ENCODE data around the gene ADRB2.
"Not testable (repeated sequence)": the region's sequence is repeated elsewhere in the genome, so short reads cannot be mapped to it uniquely, and the experiment has no call there.

ADRB2 gene

DNA sequence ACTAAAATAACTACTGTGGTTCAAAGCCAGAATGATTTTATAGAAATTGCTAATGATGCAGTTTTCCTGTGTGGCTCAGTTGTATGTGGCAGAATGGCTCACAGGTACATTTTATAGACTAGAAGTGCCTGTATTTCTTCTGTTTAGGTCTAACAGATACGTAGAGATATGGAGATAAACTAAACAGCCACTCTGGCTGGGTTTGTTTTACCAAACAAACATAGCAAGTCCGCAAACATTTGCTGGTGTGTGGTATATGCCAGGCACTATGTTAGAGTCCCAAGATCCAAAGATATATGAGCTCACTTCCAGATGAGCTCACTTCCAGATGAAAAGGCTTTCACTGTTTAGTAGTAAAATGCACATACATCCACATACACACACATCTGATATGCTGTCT lies 24.4 kb downstream of the ADRB2 start:
- no peak for FAIRE-seq
- no peak for DNase-seq (ENCODE audit: insufficient read length, low spot score)

DNA sequence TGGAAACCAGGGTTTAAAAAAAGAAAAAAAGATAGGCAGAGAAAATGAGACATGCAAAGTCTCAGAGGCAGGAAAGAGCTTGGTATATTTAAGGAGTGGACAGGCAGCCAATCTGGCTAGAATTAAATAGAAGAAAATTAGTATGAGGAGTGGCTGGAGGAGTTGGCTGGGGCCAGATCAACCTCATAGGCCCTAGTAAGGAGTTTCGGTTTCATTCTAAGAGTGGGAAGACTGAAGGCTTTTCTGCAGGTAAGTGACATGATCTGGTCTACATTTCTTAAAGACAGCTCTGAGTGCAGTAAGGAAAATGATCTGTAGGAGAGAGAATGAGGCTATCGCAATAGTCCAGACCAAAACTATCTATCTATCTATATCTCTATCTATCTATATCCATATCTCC lies 27.5 kb downstream of the ADRB2 start:
- DNase-seq (ENCODE audit: insufficient read length, low spot score) (no peak), FAIRE-seq (no peak)

DNA sequence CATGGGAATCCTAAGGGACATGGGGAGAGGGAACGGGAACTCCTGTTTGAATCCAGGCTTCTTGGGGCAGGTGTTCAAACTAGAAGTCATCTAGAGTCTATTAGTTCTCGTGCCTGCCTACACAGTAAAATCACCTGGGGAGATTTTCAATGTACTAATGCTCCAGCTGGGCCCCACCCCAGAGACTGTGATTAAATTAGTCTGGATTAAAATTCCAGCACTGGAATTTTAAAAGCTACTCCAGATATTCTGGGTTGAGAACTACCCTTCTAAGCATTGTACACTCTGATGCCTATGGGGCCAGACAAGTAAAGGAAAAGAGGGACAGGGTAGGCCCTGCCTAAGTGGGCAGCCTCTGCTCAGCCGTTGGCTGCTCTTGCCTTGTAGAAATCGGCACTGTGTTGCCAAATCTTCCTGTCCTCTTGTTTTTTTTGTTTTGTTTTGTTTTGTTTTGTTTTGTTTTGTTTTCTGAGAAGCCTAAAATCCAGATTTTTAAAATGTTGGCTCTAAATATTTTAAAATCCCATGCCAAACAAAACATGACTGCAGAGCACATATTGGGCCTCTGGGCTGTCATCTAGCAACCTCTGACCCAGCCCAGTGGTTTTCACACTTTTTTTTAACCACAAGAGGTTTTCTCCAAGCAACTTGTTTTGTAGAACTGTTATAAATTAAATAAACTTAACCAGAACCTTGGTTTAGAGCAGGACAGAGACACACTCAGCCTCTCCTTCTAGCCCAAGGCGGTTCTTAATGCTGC lies 29.0 kb downstream of the ADRB2 start:
- DNase-seq (ENCODE audit: insufficient read length, low spot score) = no peak
- no peak for FAIRE-seq

DNA sequence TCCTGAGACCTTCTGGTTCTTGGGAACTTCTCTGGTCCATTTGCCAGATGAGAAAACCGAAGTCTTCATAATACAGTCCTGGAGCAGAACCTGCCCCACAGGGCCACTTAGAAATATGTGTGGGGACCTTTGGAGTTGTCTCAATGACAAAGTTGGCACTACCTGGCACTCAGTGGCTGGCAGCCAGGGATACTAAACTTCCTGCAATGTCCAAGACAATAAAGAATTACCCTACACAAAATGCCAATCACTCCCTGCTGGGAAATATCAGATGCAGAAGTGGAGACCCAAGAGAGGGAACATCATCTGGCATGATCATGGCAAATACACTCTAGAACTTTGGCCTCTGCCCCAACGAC lies 29.6 kb downstream of the ADRB2 start:
- no peak for FAIRE-seq

DNA sequence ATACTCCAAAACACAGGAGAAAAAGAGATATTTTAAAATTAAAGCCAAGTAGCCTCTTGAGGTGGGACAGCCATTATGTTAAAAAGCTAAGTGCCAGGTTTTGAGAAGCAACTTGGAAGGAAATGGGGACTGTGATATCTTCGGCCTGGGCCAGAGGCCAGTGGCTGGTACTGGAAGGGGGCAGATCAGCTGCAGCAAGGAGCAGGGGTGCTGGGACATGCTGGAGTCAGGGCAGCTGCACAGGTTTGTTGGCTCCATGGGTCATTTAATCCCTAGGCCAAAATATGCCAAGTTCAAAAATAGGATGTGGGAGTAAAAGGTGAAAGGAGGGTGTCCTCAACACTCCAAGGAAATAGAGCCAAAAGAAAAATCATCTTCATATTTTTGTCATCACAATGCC lies 30.0 kb downstream of the ADRB2 start:
- DNase-seq (ENCODE audit: insufficient read length, low spot score) (no peak), FAIRE-seq (no peak)

More for the DNA sequence above, 29.6 kb downstream of the ADRB2 start:
- DNase-seq (ENCODE audit: insufficient read length, low spot score) = no peak

DNA sequence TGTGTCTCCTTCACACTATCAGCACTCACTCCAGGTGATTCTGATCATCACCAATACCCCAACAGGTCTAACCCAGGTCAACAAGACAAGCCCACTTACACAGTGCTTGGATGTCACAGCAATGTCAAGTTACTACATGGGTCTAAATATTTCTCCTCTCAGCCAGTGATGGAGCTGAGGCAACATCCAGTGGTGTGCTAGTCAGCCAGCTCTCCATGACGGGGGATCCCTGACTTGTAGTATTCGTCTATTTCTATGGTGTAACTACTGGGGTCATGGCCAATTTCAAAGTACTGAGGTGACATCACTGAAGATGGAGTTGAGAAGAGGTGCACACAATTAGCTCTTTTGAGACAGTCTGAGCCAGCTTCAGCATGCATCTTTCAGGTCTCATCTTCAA lies 31.1 kb downstream of the ADRB2 start:
- FAIRE-seq = no peak
- no peak for DNase-seq (ENCODE audit: insufficient read length, low spot score)

DNA sequence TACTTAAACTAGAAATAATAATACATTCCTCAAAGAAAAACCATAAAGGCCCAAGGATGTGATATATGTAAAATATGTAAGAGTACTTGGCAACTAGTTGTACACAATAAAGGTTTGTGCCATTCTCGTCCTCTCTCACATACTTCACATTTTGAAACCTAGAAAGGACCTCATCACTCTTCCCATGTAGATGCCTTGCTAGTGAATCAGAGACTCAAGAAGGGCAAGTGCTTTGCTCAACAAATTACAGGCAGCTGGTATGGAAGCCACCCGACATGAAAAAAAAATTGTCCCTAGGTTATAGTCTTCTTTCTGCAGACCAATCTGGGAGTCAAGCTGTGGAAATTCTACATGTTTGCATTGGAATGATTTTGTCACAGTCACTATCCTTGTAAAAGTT lies 31.7 kb downstream of the ADRB2 start:
- no peak for FAIRE-seq
- DNase-seq (ENCODE audit: insufficient read length, low spot score) = no peak

DNA sequence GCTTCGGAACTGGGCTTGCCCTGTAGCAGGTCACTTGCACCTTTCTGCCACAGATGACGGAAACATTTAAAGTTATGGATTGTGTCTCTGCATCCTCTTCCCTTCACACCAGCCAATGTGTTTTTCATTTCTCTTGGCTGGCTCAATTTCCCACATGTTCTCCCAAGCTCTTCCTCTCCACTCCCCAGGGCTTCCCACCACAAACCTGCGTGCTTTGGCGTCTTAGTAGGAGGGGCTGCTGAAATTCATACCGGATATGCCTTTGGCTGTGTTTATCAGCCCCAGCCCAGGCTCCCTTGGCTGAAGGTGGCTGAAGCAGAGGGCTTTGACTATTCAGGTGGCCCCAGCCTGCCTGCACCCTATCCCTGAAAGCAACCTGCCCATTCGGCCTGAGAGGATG lies 32.1 kb downstream of the ADRB2 start:
- no peak for FAIRE-seq

DNA sequence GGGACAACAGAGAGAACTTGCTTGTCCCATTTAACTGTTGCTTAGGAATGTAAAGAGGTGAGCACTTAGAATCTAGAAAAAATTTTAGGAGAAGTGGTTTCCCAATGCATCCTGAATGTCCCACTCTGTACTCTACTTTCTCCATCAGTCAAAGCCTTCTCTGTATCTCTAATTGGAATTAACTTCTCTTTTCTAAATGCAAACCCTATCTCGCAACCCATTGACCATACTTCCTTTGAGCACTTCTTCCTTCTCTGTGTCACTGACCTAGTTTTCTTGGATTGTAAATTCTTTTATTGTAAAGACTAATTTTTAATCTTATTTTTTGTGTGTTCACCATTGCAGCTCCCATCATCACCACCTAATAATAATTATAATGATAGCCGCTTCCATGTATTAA lies 33.3 kb downstream of the ADRB2 start:
- DNase-seq (ENCODE audit: insufficient read length, low spot score) (no peak), FAIRE-seq (no peak)

More for the DNA sequence above, 32.1 kb downstream of the ADRB2 start:
- no peak for DNase-seq (ENCODE audit: insufficient read length, low spot score)

DNA sequence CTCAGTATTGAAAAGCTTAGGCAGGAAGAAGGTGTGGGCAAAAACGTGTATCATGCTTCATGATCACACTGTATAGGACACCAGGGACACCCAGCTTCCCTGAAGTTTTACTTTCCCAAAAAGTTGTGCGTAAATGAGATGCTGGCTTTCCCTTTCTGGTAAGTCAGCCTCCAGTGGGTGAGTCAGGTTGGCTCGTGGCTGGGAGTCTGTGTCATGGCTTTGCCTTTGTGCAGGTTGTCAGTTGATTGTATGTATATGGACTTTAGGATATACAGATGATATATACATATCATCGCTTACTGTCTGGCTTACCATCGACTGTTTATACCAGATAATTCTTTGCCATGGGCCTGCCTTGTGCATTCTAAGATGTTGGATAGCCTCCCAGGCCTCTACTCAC lies 34.2 kb downstream of the ADRB2 start:
- FAIRE-seq (no peak), DNase-seq (ENCODE audit: insufficient read length, low spot score) (no peak)

DNA sequence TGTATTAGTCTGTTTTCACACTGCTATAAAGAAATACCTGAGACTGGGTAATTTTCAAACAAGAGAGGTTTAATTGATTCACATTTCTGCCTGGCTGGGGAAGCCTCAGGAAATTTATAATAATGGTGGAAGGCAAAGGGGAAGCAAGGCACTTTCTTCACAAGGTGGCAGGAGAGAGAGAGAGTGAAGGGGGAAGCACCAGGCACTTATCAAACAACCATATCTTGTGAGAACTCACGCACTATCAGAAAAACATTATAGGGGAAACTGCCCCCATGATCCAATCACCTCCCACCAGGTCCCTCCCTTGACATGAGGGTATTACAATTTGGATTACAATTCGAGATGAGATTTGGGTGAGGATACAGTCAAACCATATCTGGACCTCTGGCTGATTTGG lies 34.7 kb downstream of the ADRB2 start:
- FAIRE-seq (no peak), DNase-seq (ENCODE audit: insufficient read length, low spot score) (no peak)

DNA sequence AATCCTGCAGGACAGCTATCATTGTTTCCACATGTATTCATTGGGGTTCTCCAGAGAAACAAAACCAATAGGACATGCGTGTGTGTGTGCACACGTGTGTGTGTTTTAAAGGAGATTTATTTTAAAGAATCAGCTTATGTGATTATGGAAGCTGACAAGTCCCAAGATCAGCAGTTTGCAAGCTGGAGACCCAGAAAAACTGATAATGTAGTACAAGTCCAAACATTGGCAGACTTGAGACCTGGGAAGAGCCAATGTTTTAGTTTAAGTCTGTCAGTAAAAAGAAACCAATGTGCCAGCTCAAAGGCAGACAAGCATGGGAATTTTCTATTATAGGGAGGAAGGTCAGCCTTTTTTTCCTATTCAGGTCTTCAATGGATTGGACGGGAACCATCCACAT lies 35.3 kb downstream of the ADRB2 start:
- FAIRE-seq (no peak), DNase-seq (ENCODE audit: insufficient read length, low spot score) (no peak)

DNA sequence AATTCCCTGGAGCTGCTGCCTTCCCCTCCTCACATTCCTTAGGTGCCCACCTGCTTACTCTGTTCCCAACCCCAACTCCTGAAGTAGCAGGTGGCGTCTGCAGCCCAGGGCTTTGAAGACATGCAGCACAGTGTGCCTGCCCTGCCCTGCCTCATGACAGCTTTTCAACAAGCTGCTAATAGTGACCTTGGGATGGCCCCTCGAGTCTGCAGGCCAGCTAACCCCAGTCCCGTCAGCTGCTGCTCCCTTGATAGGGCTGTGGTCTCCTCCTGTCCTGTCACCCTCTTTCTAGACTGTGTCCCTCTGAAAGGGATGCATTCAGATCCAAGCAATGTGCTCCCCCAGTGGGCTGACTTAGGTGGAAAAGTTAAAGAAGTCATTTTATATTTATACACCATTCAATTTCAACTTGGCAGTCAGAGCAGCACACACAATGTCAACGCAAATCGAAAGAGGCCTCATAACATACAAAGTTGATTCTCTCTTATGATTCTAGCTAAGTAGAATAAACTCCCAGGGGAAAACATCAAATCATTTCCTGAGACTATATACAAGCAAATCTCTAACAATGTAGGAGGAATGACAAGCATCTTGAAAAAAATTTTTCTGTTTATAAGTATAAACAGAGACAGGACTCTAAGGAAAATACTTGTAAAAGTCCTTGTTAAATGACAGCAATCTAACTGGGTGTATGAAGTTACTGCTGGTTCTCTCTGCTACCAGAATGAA lies 37.9 kb downstream of the ADRB2 start:
- DNase-seq (ENCODE audit: insufficient read length, low spot score) = no peak
- FAIRE-seq = no peak

DNA sequence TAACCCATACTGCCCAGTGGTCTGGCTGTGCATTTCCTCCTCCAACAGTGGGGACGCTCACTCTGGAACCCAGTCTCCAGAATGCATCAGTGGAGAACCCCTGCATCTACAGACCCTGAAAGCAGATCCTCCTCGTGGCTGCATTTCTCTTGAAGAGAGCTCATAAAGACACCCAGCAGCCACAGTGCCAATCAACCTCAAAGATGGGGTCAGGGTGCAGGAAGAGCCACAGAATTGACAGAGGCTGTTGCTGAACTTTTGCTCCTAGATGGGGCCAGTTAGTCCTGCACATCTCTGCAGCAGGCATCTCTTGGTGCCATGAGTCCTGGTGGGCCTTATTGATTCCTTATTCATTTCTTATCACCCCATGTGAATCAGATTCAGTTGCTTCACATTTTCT lies 39.6 kb downstream of the ADRB2 start:
- FAIRE-seq (no peak), DNase-seq (ENCODE audit: insufficient read length, low spot score) (no peak)

DNA sequence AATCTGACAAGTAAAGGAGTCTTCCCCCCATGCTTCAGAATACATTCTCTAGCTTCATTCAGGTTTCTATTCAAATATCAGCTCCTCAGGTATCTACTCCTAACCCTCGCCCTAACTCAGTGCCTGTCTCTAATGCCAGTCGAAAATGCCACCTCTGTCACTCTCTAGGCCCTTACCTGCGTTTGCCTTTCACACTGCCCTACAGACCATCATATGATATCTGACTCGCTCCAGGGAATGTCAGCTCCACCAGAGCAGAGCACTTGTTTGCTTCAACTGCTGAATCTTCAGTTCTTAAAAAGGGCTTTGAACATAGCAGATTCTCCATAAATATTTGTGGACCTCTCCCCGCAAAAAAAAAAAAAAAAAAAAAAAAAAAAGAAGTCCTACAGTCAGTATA lies 46.7 kb downstream of the ADRB2 start:
- no peak for DNase-seq (ENCODE audit: insufficient read length, low spot score)
- FAIRE-seq = no peak

DNA sequence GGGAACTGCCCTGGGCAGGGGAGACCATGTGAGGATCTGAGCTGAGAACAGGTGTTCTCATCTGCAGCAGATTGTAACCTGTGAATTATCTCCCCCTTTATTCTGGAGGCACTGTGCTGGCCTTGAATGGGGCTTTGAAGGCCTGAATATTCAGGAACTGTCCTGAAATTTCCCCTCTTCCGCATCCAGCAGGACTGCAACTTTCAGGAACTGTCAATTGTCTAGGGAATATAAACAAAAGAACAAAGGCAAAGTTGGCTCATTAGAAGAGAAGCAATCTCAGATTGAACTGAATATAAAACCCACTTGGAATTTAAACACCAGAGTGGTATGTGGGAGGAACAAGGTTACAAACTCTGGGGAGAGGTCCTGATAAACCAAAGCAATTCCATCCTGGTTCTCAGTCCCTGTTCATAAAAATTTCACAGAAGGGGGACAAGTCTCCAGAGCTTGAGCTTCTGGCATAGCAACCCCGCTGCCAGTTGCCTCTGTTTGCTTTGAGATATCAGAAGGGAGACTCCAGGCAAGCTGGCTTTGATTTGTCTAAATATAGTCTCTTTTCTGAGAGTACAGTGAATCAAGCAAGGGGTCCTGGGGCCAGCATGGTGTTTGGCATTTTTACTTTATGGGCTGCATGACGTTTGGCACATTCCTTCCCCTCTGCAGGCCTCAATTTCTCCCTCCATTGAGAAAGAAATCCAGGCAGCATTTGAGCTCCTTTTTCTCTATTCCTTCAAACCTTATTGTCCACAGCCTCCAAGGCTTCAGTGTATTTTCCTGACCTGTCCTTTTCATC lies 47.5 kb downstream of the ADRB2 start:
- DNase-seq (ENCODE audit: insufficient read length, low spot score) (no peak), FAIRE-seq (no peak)

DNA sequence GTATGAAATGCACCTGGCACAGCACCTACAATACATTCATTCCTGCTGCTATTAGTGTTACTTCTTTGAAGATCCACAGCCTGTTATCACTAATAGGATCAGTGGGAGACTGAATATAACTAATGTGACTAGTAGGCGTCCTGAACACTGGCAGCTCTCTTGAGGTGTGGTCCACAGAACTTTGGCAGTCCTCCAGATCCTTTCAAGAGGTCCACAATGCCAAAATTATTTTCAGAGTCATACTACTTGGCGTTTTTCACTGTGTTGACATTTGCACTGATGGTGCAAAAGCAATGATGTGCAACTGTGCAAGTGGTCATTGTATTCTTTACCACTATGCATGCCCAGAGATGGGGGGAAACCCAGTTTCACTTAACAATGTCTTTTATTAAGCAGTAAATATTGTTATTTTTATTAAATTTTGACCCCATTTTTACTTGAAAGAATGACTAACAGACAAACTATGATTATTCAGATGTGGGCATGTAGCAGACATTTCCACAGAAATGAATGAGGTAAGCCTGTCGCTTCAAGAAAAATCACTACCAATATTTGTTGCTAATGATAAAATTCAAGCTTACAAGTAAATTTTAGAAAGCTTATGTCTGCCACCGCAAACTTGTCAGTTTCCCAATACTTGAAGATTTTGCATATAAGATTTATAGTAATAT lies 48.9 kb downstream of the ADRB2 start:
- DNase-seq (ENCODE audit: insufficient read length, low spot score) (no peak), FAIRE-seq (no peak)

DNA sequence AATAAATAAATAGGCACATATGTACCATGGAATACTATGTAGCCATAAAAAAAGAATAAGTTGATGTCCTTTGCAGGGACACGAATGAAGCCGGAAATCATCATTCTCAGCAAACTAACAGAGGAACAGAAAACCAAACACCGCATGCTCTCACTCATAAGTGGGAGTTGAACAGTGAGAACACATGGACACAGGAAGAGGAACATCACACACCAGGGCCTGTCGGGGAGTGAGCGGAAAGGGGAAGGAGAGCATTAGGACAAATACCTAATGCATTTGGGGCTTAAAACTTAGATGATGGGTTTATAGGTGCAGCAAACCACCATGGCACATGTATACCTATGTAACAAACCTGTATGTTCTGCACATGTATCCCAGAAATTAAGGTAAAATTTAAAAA lies 51.0 kb downstream of the ADRB2 start:
- FAIRE-seq; DNase-seq (ENCODE audit: insufficient read length, low spot score): not testable (repeated sequence)

Measured in GM19239 (cell line).